ENCODE data around the gene CYP1A2.

DNA sequence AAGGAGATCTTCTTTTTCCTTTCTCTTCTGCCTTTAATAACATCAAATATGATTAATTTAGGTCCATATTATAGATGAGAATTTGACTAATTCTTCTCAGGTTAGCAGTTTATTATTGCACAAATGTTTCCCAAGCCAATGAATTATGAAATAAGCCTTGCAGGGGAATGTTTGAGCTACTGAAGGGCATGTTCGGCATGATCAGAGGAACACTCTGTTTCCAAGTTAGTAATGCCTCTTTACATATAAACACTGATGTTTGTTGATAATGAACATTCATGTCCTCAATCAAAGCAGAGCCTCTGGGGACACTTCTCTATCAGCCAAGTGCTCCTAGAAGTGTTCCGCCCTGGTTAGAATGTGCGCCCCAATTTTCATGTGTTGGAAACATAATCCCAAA, 13.3 kb upstream of the CYP1A2 start:
- TF ChIP-seq RAD21 (IDR thresholded peaks at IDR 0.05; ENCODE audit: low read depth) (no peak), TCF12 (IDR thresholded peaks at IDR 0.05; ENCODE audit: low read depth) (no peak), EP300 (IDR thresholded peaks at IDR 0.05; ENCODE audit: borderline replicate concordance) (no peak), YY1 (IDR thresholded peaks at IDR 0.05; ENCODE audit: low read depth) (no peak), CREB1 (IDR thresholded peaks at IDR 0.05; ENCODE audit: low read depth) (no peak)

Data from Ishikawa (cell line).